ENCODE data around the gene EPB41L2.

DNA sequence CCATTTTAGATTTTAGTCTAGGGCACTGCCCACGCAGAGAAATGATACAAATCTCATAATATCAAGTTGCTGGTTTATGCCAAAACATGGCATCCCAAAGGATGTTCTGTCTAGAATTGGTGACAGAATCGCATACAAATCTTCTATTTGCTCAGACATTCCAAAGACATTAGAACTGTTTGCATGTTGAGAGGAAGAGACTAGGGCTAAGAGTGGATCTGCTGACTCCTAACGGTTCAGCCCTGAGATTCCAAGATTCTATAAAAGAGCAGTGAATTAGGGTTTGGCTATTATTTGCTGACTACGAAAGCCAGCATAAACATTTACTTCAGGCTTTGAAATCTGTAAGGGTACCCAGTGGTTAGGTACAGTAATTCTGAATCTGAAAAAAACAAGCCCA is 3.6 kb downstream of the EPB41L2 start:
- TF ChIP-seq, protein P1, sequence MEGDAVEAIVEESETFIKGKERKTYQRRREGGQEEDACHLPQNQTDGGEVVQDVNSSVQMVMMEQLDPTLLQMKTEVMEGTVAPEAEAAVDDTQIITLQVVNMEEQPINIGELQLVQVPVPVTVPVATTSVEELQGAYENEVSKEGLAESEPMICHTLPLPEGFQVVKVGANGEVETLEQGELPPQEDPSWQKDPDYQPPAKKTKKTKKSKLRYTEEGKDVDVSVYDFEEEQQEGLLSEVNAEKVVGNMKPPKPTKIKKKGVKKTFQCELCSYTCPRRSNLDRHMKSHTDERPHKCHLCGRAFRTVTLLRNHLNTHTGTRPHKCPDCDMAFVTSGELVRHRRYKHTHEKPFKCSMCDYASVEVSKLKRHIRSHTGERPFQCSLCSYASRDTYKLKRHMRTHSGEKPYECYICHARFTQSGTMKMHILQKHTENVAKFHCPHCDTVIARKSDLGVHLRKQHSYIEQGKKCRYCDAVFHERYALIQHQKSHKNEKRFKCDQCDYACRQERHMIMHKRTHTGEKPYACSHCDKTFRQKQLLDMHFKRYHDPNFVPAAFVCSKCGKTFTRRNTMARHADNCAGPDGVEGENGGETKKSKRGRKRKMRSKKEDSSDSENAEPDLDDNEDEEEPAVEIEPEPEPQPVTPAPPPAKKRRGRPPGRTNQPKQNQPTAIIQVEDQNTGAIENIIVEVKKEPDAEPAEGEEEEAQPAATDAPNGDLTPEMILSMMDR (IDR thresholded peaks at IDR 0.05; ENCODE audit: poor library complexity): no peak
- TF ChIP-seq EZH2 (IDR thresholded peaks at IDR 0.05; ENCODE audit: borderline replicate concordance) (no peak), EZH2phosphoT487 (IDR thresholded peaks at IDR 0.05; ENCODE audit: low read depth, severe bottlenecking, unreplicated experiment) (no peak)
